Measurements from ENCODE around the gene ARID2.

ARID2 gene

DNA sequence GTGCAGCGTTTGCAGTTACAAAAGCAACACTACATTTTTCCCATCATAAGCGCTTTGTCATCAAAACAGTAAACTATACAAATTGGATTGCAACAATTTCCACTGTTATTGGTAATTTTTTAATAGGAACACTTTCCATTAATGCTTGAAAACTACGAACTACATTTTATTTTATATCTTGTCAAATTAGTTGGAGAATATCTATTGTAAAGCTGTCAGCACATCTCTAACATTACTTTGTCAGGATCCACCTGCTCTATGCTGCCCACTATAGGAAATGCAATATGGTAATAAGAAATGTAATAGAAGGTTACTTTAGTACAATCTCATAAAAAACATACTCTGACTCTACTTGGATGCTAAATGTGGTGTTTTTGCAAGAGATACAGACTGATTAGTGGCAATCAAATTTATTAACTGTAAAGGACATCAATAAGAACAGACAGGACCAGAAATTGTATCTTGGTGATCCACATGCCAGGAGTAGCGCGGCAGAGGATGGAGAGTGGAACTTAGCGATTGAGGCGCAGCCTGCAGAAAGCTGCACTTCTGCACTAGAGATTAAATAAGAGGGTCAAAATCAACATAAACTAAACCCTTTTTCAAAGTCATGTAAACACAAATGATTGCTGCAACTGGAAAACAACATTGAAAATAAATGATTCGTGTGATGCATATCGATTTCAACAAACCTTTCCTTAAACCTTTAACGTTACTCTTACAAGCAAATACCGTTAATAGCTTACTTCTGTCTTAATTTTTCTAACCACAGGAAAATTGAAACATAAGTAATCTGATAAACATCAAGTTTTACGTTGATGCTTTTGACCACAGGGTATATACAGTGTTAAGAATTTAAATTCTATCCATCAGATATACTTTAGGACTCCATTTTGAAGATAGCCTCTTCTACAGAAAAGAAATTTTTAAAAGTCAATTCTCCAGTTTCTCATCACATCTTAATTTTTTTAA, 3.6 kb upstream of the ARID2 start:
- DNase-seq (ENCODE audit: low read depth), result no peak

DNA sequence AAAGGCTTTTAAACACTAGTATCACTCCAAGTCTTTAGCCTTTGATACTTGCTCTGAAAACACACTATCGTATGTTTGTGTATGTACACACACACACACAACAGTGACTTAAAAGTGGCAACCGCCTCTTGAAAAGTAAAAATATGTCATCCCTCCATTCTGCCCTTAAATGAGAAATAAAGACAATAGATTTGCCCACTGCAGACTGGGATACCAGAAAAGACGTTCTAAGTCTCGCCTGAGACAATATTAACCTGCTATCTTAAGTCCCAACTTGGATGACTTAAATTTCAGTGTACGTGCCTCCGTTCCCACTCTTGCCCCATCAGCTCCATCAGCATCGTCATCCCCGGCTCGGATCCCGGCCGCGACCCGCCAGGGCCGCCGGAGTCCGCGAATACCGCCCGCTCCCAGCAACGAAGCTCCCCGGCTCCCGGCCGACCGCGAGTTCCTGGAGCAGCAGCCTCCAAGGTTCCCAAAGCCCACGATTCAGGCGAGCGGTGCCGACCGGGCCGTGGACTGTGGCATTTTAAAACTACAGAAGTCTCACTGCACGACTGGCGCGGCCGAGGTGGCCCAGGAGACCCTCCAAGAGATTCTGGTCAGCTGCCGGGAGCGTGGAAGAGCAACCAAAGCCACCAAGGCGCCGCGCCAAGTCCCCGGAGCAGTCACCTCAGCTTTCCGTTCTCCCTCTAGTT, 2.8 kb upstream of the ARID2 start:
- DNase-seq (ENCODE audit: low read depth), result peak; percentile 11

DNA sequence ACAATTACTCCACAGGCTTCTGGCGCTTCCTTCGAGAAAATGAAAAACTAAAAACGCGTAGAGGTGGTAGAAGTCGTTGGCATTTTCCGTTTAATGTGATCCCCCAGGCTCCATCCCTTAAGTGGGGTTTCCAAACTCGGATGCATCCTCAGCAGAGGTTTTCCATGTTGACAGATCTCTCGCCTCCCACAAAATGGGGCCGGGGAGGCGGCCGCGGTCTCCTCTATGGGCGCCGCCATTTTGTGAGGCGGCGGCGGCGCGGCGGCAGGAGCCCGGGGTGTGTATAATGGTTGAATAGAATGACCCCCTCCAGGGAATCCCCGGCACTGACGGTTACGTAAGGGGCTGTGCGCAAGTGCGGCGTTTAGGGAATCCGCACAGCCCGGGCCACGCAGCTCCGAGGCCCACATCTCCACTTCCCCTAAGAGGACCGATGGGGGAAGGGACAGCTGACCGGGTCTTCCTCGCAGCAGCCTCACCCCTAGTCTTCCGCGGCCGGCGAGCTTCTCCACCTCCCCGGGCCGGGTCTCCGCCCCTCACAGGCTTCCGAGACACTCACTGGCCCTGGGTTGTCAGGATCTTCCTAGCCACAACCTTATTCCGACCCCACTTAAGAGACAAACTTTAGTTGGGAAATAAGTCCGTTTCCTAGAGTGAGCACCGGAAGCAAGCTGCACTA, 2.1 kb upstream of the ARID2 start:
- DNase-seq (ENCODE audit: low read depth), result peak; percentile 79

DNA sequence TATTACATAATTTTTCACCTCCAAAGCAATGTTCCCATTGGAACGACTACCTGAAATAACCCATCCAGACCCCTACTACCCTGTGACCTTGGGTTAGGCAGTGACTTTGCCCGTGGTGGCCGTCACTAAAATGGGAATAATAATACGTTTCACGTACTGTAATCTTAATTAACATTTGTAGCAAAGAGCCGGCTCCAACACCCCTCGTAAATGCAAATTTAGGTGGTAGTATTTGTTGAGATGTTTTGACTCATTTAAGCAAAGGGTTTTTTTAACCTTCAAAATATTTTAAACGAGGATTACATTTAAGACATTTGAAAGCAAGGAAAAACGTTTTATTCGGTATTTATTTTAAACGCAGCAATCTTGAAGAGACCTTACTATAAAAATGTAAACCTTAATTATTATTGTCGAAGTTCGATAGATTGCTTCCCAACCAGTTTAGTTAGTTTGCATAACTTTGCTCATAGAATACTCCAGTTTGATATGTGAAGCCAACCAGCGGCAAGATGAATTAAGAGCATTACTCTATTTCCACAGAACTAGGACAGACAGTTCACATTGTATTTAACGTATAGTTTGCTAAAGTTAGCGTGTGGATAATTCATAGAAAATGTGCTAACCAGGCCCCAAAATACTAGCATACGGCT, 1.4 kb upstream of the ARID2 start:
- DNase-seq (ENCODE audit: low read depth), result no peak

DNA sequence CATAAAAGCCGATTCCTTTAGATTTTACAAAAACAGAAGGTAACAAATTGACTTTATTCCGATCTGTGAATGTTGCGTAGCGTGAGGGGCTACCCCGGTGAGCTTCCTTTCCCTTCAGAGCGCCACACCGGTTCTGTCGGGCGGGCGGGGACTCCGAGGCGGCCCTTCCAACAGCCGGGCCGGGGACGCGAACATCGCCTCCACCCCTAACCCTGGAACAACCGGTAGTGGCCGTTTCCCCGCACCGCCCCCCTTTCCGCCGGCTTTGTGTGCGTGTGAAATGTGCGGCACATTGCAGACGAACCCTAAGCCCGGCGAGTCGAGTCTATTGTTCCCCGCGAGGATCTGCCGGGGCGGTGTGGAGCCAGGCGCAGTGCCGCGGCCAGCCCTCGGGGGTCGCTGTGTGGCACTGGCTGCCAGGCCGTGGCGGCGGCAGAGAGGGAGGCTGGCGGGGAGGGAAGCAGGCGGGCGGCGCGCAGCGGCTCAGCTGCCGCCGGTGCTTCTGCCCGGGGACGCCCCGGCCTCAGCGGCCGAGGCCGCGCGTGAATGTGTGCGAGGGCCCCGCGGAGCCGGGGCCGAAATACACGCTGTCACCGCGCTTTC, 775 bp upstream of the ARID2 start:
- DNase-seq (ENCODE audit: low read depth), result peak; percentile 96

DNA sequence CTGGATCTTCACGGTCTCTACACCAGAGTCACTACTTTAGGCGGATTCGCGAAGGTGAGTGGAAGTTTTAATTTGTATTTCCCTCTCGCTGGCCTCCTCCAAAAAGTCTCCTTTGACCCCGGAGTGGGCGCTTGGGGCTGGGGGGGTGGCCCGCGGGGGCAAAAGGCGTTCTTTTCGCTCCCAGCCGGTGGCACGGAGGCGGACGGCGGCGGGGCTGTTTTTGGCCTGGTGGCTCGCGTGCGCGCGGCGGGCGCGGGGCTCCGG, 510 bp downstream of the ARID2 start:
- DNase-seq (ENCODE audit: low read depth), result peak; percentile 26

DNA sequence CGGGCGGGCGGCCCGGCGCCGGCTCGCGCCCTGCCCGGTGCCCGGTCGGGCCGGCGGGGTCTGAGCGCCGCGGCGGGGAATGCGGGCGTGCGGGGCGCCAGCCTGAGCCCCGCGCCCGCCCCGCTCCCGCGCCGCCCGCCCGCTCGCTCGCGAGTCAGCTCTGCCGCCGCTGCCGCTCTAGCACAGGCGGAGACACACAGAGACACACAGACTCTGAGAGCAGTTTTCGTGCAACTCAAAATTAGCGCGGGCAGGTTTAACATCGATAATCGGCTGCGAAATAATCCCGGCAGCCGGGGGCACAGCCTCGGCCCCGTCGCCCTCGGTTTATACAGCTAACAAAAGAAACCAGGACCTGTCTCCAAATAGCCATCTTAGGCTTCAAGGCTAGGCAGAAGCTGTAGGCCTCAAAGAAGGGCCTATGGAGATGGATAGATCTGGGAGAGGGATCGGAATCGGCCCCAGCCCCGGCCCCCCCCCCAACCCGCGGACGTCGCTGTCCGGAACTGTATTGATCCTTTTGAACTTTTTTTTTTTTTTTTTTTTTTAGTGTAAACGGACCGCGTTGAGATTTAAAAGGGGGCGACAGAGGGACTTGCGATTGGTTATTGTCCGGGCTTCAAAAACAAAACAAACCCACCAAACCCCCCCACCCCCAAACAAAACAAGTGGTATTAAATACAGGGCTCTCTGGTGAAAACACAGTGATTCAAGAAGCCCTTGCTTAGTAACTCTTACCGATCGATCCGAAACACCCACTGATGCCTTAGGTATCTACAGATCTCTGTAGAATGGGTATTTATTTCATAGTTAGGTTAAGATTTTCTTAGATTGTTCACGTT, 1.1 kb downstream of the ARID2 start:
- peak; percentile 28 for DNase-seq (ENCODE audit: low read depth)

DNA sequence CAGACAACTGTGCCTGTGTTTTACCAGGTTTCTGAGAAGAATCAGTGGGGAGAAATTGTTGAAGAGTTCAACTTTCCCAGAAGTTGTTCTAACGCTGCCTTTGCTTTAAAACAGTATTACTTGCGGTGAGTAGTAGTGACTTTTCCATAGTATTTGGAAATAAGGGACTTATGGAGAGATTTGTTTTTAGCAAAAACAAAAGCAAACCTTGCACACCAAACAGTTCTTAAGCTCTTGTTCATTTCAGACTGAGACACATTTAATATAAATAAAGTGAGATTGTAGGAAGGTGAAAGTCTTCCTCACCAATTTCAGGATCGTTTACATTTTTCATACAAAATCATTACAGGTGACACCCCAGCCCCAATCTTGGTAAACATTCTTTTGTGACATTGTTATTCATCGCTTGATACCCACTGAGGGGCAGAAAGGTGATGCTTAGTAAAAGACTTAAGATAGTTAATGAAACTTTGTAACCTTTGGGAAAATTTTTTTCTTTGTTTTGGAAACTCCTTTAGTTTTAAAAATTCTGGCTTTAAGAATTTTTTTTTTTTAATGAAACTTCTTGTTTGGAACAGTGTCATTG, 1.8 kb downstream of the ARID2 start:
- DNase-seq (ENCODE audit: low read depth), result no peak

DNA sequence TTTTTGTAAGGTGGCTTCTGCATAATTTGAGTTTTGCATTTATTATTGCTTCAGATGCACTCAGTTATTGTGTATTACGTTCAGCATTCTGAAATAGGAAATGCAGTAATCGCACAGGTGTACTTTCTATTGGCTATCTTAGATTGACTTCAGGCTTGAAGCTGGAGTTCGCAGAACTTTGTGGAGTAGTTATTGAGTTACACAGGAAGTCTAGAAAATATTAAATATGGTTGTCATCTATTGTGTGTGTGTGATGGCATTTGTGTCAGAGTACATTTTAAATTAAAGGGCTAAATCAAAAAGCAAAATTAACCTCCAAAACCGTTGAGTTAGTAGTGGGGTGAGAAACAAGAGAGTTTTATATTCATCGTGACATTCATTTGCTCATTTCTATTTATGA, 2.7 kb downstream of the ARID2 start:
- no peak for DNase-seq (ENCODE audit: low read depth)

DNA sequence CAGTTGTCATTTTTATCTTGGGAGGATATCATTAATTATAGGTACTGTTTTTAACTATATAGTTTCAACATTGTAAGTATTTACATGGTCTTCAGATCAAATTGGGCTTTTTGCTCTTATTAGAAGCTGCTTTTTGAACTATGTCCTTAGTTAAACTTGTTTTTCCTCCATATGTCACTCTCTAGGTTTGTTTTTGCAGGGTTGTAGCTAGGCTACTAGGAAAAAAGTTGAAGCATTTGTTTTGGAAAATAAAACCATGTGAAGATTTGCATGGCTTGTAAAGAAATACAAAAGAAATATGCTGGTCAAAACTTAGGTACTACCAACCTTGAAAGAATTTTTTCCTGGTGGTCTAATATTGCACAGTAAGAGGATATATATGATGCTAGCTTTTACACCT, 3.4 kb downstream of the ARID2 start:
- no peak for DNase-seq (ENCODE audit: low read depth)

DNA sequence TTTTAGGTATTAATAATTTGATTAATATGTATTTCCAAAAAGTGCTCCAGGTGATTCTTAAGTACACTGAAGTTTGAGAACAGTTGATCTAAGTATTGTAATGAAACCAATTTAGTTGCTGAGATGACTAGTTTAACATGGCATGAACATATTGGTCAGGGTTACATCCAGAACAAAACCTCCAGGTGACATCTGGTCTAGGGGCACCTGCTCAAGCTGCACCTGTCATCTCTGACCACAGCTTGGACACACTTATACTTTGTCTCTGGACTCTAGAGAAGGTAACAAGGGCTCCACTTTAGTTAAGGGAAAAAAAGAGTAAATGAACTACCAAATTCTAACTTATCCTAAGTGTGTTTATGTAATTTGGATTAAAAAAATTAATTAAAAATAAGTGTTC, 8.1 kb downstream of the ARID2 start:
- DNase-seq (ENCODE audit: low read depth), result no peak

DNA sequence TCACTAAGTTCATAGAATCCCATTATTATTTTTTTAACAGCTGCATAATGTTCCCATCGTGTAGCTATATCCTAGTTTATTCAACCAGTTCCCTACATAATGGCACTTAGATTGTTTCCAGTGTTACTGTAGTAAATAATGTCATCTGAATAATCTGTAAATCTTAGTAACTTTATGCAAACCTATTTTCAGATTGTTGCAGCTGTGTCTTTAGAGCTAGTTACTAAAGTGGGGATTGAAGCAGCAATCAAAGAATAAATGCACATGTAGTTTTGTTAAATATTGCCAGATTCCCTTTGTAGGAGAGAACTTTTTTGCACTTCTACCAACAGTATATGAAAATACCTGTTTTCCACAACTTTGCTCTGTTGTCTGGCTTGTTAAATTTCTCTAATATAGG, 13.1 kb downstream of the ARID2 start:
- DNase-seq (ENCODE audit: low read depth), result no peak

DNA sequence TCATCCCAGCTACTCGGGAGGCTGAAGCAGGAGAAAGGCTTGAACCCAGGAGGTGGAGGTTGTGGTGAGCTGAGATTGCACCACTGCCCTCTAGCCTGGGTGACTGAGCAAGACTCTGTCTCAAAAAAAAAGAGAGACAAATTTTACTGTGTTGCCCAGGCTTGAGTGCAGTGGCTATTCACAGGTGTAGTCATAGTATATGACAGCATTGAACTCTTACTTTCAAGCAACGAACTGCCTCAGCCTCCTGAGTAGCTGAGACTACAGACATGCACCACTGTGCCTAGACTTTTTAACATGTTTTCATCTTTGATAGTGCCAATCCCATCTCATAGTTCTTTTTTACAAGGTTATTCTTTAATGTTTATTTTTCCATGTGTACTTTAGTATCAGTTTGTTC, 13.7 kb downstream of the ARID2 start:
- no peak for DNase-seq (ENCODE audit: low read depth)

DNA sequence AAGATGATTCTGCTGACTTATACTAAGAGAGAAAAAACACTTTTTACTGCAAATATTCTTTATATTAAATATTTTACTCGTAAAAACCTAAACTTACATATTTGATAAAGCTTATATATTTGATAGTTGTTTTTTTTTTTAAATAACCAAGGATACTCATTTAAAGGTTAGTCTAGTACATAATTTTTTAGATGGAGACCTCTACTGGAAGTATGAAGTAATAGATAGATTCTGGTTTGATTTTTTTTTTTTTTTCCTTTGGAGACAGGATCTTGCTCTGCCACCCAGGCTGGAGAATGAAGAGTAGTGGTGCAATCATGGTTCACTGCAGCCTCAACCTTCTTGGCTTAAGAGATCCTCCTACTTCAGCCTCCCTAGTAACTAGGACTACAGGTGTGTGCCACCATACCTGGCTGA, 16.4 kb downstream of the ARID2 start:
- no peak for DNase-seq (ENCODE audit: low read depth)

DNA sequence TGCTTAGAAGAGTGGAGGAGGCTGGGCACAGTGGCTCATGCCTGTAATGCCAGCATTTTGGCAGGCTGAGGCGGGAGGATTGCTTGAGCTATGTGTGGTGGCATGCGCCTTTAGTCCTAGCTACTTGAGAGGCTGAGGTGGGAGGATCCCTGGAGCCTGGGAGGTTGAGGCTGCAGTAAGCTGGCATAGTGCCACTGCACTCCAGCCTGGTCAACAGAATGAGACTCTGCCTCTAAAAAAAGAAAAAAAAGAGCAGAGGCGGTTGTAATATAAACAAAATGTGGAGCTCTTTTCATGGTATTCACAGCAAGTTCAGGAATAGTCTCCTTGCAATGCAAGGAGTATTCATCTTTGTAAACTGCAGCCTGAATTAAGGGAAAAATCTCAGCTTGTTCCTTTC, 27.2 kb downstream of the ARID2 start:
- no peak for DNase-seq (ENCODE audit: low read depth)

DNA sequence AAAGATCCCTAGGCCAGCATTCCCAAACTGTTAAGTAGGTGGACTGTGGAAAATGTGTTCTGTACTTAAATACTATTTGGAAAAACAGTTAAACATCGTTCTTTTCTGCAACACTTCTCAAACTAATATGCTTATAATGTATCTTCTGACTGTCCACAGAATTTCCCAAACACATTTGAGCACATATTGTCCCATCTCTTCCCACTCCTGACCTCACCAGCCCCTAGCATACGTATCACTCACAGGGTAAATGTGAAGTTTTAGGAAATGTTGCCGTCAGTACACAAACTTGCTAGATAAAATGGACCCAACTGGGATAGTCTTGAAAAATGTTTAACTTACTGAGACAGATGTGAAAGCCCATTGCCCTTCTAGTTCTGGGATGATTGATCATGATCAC, 27.7 kb downstream of the ARID2 start:
- DNase-seq (ENCODE audit: low read depth), result no peak

DNA sequence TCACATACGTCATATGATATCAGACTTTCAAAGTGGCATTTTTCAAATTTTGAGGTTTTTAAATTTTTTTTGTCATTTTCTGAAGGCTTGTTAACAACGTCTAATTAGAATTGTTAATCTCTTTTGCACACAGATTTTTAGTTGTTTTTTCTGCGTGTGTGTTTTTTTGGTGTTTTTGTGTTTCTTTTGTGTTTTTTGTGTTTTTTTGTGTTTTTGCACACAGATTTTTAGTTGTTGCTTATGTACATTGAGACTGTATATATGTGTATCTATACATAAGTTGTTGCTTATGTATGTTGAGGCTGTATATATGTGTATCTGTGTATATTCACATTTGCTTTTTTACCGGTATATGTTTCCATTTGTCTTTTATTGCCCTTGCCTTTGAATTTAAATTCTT, 30.8 kb downstream of the ARID2 start:
- no peak for DNase-seq (ENCODE audit: low read depth)

DNA sequence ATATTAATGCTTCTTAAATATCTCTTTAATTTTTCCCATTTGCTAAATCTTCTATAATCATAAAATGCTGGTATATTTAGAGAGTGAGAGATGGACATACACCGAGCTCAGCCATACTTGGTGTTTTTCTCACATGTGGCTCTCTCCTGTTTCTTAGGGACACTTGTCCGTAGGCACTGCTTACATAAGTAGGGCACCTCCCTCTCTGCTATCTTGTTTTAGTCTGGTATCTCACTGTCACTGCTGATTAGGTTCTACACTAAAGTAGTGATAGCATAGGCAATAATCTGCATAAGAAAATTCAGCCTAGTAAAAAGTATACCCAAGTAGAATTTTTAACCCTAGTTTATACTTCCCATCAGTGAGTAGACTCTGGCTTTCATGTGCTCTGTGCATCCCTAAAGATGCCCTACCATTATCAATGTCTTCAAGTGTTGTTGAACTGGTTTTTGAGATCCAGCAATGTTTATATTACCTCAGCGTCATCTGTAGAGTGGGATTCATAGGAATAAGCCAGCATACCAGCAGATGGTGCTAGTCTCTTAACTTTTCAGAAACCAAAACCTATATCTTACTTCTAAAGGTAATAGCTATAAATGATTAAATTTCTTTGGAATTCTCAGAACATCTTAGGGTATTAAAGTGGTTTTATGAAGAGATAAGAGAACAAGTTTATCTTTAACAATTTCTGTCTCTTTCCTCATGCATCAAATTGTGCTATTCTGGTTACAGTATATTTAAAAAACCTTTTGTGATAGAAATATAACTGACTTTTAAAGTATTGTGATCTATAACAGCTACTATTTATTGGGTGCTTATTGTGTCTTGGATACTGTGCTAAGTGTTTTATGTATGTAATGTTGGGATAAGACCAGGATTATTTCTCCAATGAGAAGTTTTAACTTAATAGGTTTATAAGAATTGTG, 32.9 kb downstream of the ARID2 start:
- no peak for DNase-seq (ENCODE audit: low read depth)

DNA sequence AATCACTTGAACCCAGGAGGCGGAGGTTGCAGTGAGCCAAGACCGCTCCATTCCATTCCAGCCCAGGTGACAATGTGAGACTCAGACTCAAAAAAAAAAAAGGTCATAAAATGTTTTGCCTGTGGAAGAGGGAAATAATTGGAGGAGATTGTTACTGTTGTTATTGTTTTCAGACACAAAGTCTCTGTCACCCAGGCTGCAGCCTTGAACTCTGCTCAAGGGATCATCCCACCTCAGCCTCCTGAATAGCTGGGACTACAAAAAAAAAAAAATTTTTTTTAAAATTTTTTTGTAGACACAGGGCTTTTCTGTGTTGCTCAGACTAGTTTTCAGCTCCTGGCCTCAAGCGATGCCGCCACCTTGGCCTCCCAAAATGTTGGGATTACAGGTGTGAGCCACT, 33.9 kb downstream of the ARID2 start:
- no peak for DNase-seq (ENCODE audit: low read depth)

DNA sequence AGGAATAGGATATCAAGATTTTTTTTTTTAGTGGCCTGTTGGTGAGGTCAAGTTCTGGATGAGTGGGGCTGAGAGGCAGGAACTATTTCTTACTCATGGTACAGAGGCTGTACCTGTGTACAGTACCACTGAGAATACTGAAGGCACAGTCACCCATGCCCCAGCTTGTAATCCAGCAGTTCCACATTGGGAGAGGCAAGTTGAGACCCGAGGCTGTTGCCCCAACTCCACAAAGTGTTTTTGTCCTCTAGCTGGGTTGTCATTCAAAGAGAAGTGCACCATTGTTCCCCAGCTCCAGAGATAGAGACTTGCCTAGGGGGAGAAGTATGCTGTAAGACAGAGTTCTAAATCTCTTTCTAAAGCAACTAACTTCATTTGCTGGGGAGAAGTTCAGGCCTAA, 38.7 kb downstream of the ARID2 start:
- no peak for DNase-seq (ENCODE audit: low read depth)
